GM18517 (cell line): ENCODE results near the gene MAP3K4.
"Not testable (repeated sequence)": the region's sequence is repeated elsewhere in the genome, so short reads cannot be mapped to it uniquely, and the experiment has no call there.

ENCODE experiments used
- ATAC-seq: cut with Tn5 transposase; IDR thresholded peaks from one replicate; pipeline ENCODE4 v1.9.1; 2021; ENCODE audit warnings: mild to moderate bottlenecking, moderate library complexity; ENCODE audit not compliant: unreplicated experiment

MAP3K4 gene

DNA sequence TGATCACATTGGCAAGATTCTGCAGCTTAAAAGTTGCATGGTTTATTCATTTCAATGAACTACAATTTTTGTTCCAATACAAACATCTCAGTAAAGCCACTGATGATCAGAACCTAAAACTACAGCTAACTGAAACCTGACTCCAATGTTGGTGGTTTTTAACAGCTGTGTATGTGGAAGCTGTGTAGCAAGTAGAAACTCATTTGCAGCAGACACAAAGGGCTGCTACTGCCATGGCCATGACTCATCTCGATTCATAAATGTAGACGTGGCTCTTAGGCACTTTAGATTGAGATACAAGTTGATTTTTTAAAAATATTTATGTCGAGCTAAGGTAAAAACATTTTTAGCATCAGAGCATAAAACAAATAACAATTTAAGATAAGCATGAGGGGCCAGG lies 19.5 kb upstream of the MAP3K4 start:
- ATAC-seq, result no peak

- ATAC-seq, result not testable (repeated sequence)
These were observed 19.0 kb upstream of the MAP3K4 start for GRCh38 chr6:160972594-160972993.

GRCh38 chr6:160973311-160974250 lies 18.0 kb upstream of the MAP3K4 start:
- ATAC-seq, result no peak

DNA sequence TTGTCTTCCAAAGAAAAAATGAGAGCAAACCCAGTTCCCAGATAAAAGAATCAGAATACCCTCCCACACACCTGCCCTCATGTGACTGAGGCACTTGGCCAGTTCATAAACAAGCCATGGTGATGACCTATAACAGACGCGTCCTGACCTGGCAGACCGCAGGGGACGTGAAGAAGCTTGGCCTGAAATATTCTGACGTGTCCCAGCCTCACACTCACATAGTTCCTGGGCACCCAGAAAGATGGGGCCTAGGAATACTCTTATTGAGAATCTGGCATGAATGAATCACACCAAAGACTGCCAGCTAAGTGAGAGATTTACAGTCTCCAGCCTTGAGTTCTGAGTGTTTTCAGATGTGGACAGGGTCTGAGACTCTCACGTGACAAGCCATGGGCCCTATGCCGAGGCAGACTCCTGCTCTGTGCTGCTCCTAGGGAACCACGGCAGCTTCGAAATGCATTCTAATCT lies 17.2 kb upstream of the MAP3K4 start:
- ATAC-seq, result no peak

- no peak for ATAC-seq
These were observed 16.4 kb upstream of the MAP3K4 start for GRCh38 chr6:160975162-160975561.

GRCh38 chr6:160975961-160976360 lies 15.6 kb upstream of the MAP3K4 start:
- not testable (repeated sequence) for ATAC-seq

GRCh38 chr6:160978141-160978901 lies 13.2 kb upstream of the MAP3K4 start:
- no peak for ATAC-seq

DNA sequence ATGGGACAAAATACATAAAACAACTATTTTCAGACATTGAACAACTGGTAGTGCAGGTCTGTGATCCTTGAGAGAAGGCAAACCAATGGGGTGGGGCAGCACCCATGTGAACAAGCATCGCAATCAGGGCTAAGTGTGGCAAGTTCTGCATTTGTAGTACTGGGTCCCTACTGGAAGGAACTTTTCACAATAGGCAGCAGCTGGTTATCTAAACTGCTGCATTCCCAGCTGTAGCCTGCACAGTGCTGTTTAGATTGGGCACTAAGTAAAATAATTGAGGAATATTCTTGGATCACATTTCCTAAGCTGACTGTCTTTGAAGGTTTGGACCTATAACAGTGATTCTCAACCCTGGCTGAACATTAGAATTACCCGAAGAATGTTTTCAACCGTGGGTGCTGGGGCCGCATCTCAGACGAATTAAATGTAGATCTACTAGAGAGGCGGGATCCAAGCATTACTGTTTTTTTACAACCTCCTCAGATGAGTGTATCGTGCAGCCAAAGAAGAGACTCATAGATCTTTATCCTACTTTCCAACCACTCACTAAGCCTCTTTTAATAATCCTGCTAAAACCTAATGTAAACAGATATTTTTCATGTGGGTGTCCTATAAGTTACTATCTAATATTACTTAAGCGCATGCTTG lies 12.4 kb upstream of the MAP3K4 start:
- ATAC-seq, result no peak

DNA sequence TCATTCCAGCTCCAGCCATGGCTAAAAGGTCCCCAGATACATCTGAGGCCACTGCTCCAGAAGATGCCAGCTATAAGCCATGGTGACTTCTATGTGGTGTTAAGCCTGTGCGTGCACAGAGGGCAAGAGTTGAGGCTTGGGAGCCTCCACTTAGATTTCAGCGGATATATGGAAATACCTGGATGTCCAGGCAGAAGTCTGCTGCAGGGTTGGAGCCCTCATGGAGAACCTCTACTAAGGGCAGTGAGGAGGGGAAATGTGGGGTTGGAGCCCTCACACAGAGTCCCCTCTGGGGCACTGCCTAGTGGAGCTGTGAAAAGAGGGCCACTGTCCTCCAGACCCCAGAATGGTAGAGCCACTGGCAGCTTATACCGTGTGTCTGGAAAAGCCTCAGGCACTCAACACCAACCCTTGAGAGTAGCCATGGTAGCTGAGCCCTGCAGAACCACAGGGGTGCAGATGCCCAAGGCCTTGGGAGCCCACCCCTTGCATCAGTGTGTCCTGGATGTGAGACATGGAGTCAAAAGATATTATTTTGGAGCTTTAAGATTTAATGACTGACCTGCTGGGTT lies 8.1 kb upstream of the MAP3K4 start:
- ATAC-seq, result not testable (repeated sequence)

DNA sequence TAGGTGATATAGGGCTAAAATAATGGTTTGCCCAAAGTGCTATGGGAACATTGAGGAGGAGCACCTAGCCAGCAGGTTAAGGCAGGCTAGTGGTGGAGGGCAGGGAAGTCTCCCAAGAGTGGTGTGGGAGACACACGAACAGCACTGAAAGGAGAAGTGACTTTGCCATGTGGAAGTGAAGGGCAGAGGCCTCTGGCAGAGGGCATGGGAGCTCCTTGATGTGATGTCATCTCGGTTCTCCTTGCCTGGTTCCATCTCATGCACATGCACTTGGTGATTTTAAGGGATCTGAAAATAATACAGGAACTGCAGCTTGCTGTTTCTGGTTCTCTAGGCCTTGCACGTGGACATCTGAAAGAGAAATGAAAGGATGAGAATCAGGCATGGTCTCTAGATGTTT lies 4.7 kb upstream of the MAP3K4 start:
- ATAC-seq, result no peak

DNA sequence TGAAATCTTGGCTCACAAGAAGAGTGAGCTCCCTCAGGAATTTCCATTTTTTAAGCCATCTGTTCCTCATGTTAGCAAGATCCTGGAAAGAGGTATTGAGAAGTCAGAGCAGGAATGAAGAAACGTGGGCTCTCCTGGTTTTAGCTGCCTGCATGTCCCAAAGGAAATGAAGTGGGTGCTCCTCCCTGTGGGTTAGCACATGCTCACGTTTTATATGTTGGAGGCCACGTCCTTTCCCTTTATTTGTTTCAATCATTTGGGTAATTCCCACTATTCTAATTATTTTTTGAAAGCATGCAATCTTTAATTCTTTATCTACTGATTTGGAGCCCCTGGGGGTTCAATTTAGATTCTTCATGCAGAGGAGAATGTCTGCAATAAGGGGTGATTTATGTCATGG lies 4.3 kb upstream of the MAP3K4 start:
- ATAC-seq, result no peak

DNA sequence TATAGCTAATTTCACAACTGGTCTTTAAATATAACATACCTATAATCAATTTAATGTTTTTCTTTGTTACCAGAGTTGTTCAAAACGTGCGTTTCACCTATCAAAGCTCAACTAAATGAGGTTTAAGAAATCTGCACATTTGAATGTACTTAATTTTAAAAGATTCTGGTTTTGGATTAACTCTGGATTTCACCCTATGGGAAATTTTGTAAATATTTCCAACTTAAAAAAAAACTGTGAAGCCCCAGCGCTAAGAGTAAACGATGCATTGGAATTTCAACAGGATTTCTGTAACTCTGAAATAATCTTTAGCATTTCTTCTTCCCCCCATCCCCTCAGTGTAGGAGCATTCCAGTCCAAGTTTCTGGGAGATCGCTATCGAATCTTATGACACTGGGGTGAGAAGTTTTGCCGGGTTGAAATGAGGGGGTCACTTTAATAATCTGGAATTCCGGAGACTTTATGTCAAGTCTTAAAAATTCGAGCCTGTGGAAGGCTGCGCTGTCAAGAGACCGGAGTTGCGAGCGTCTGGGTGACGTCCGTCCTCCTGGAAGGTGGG lies 643 bp upstream of the MAP3K4 start:
- no peak for ATAC-seq

GRCh38 chr6:160992061-160992979 lies 751 bp downstream of the MAP3K4 start:
- ATAC-seq, result peak; percentile 52

GRCh38 chr6:160992980-160993314 lies 1.4 kb downstream of the MAP3K4 start:
- ATAC-seq, result no peak

DNA sequence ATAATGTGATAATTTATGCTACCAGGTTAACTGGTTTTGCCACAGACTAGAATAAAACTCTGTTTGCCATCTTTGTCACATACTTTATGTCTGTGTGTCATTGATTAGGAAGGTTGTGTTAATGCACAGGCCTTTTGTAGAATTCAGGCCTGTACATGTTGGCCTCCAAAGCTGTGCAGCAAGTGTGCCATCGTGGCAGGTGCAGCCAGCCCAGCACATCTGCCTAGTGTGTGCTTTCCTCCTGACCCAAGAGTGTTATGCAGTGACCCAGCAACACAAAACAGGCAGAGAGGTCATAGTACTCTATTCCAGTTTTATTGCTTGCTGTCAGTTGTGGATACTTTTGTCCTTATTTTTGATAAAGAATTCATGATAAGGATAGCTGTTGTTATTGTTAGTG lies 3.7 kb downstream of the MAP3K4 start:
- ATAC-seq, result no peak

GRCh38 chr6:160996131-160996601 lies 4.6 kb downstream of the MAP3K4 start:
- ATAC-seq, result no peak

GRCh38 chr6:160998217-160998616 lies 6.6 kb downstream of the MAP3K4 start:
- ATAC-seq, result no peak

DNA sequence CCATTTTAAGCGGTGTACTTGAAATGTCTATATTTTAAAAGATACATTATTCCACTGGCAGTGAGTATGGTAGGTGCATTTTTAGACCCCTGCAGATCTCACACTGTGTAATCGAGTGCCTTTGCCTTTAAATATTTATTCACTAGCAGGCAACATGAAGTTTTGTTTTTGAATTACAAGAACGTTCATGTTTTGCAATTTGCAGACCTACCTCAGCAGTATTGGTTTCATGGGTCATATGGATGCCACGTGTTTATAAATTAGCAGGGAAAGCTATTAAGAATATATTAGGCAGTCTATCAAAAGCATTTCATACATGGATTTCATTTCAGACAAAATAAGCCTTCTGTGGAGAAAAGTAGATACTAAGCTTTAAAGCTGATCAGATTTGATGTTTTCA lies 7.2 kb downstream of the MAP3K4 start:
- no peak for ATAC-seq

GRCh38 chr6:160999516-160999915 lies 7.9 kb downstream of the MAP3K4 start:
- no peak for ATAC-seq

GRCh38 chr6:161000632-161001031 lies 9.1 kb downstream of the MAP3K4 start:
- no peak for ATAC-seq
